IPS-18c (cell line): ENCODE measurements around the gene TBC1D8.

Experiments
- H3K4me3 ChIP-seq: 2 replicates; pipeline ENCODE4 v1.7.0; 2013; ENCODE audit warnings: low read depth, mild to moderate bottlenecking, low read length, moderate library complexity; ENCODE audit not compliant: insufficient read depth
- H3K9me3 ChIP-seq: one replicate; pipeline ENCODE4 v1.6.1; 2013; ENCODE audit warnings: mild to moderate bottlenecking, low read length, moderate library complexity; ENCODE audit not compliant: control insufficient read depth, insufficient read depth

TBC1D8 gene

DNA sequence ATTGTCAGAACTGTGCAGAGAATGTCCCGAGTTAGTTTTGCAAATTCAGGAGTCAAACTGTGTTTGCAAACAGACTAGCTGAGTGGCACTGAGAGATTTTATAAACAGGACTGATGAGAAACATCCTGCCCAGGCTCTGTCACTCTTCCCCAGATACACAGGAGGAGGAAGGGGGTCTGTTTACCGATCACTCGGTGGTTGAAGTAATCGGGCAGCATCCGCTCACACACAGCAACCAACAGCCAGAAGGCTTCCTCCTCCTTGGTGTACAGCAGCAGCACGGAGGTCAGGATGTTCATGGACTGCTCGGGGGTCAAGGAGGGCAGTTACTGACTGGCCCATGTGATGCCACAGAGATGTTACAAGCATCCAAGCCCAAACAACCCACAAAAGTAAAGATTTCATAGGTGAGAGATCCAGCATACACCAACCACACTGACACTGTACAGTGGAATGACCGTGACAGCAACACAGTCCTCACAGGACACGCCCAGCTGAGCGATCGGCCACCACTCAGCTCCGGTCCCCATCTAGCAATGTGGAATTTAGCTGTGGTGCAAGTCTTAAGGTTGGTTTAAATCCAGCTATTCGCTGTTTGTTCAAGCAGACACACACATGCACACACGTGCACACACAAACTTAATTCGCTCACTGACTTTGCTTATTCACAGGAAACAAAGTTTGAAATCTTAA is 119.0 kb downstream of the TBC1D8 start:
- Histone ChIP-seq H3K4me3 (no peak overlapping the region), H3K9me3 (no peaks in the 10 kb centered on the region)

DNA sequence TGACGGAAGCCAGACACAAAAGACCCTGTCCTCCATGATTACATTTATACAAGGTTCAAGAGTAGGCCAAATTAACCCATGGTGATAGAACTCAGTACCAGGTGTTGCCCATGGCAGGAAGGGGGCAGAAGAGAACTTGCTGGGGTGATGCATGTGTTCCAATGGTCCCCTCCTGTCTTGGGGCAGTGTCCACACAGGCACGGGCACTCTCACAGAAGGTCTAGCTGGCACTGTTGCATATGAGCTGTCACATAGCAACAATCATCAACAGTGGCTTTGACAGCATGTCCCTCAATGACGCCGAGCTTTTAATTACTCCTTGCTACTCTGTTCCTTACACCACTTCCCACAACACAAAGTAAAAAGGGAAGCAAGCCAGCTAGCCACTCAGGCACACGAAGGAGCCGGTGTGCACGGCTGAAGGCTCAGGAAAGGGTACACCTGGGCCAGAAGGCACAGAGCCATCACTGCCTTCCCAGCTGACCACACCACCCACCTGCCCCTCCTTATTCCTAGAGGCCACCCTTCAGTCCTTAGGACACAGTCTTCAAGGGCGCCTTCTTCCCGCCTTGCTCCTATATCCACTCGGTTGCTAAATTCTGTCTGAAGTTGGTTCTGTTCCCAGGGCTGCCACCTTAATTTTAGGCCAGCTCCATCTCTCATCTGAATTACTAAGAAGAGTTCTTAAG is 120.2 kb downstream of the TBC1D8 start:
- H3K4me3 ChIP-seq, result no peak overlapping the region

DNA sequence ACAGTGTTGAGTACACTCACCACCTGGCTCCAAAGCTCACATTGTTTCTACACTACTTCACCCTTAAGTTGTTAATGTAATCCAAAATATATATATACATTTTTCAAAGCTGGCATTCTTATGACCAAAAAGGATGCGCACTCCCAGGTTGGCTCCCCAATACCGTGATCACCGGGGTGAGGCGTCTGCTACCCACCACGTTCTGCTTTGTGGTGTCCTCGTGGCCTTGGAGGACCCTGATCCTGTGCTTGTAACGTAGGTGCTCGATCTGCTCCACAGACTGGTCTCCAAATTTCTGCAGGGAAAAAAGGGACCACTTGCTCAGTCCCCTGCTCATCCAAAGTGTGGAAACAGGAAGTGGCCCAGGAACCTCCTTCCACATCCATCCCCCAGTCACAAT is 123.3 kb downstream of the TBC1D8 start:
- no peak overlapping the region for H3K4me3 ChIP-seq
- H3K9me3 ChIP-seq, result no peaks in the 10 kb centered on the region

More for the DNA sequence above, 120.2 kb downstream of the TBC1D8 start:
- no peaks in the 10 kb centered on the region for H3K9me3 ChIP-seq

DNA sequence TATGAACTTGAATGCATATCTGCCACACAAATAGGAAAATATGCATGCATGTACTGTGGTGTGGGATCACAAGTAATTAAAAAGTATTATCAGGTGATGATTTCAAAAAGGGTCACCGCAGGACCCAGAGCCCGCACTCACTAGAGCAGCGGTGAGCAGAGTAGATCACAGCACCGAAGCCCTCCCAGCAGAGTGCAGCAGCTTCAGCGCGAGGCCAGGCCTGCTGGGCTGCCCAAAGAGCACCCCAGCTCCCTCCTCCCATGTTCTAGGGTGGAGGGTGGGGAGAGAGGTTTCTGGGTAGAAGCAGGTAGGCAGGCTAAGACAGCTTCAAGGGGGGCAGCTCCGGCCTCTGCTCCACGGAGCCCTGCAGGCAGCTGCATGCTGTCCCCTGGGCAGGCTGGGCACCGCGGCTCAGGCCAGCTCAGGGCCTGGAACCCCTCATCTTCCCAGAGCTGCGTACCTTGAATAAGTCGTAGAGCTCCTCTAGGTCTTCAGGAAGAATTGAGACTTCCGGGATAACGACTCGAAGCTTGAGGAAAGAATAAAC is 124.2 kb downstream of the TBC1D8 start:
- no peak overlapping the region for H3K4me3 ChIP-seq
- no peaks in the 10 kb centered on the region for H3K9me3 ChIP-seq

DNA sequence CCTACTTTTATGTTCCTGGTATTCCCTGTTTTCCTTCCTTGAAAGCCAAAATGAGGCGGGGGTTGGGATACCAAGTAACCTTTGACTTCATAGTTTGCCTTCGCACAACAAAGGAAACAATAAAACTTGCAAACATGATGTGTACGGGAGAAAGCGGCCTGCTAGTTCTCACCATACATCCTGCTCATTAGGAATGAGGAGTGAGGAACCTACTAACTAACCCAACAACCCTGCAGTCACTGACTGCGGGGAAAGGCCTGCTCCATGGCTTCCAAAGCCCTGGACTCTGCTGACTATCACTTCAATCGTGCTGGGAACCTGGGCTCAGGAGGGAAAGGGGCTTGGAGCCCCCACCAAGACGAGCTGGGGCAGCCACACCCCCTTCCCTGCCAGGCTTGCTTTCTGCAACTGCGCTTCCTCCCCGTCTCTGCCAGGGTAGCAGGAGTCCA is 124.9 kb downstream of the TBC1D8 start:
- no peaks in the 10 kb centered on the region for H3K9me3 ChIP-seq
- H3K4me3 ChIP-seq, result no peak overlapping the region

DNA sequence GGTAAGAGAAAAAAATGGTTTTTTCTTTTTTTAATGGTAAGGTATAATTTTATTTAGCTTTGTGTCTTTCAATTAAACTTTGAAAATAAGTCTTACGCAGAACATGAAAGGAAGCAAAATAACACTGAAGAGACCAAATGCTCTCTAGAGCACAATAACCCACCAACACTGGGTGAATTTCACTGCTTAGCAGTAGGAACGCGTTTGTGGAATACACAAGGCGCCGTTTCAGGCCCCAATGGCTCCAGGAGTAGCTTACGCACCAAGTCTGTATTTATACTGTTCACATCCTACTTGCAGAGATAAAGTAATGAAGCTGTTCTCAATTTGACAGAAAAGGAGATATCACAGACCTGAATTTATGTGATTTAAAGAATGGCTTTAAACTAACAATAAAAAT is 125.6 kb downstream of the TBC1D8 start:
- H3K9me3 ChIP-seq, result no peaks in the 10 kb centered on the region
- H3K4me3 ChIP-seq, result no peak overlapping the region

DNA sequence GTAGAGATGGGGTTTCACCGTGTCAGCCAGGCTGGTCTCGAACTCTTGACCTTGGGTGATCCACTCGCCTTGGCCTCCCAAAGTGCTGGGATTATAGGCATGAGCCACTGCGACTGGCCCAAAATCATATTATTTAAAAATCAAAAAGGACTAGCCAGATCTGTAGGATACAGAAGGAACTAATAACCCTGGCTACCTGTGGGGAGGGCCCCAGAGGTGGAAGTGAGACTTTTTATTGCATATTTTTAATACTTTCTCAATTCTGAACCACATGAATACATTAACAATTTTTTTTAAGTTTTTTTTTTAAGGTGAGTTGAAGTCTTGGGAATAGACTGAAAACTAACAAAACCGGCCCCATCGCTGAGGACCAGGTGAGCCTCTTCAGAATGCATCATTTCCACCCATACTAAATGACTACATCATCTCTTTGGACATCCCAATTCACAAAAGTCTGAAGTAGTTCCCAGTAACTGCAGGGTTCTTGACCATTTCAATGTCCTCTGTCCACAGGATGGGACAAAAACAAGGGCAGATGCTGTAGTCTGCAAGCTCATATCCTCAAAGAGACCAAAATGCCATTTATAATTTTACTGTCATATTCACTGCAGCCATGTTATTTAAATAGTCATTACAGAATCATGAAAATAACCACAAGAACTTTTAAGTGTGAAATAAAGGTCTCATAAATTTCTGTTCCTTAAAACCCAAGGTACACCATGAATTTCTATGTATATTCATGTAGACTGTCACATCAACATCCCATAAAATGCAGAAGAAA is 127.7 kb downstream of the TBC1D8 start:
- Histone ChIP-seq H3K4me3 (no peak overlapping the region), H3K9me3 (no peaks in the 10 kb centered on the region)

DNA sequence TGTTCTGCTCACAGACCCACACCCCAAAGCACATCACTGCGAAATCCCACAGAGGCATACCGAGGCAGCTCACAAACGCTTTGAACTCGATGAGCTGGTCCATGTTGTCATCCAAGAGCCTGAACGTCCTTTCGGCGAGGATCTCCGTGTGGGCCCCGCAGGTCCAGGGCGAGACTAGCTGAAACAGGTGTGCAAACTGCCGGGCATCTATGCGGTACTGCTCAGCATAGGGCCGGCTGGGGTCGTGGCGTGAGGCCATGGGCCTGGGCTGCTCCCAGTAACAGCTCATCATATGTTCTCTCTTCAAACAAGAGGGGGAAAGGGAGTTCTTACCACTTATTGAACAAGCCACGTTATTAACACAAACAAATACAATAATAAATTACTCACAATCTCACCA is 129.0 kb downstream of the TBC1D8 start:
- no peaks in the 10 kb centered on the region for H3K9me3 ChIP-seq
- no peak overlapping the region for H3K4me3 ChIP-seq

DNA sequence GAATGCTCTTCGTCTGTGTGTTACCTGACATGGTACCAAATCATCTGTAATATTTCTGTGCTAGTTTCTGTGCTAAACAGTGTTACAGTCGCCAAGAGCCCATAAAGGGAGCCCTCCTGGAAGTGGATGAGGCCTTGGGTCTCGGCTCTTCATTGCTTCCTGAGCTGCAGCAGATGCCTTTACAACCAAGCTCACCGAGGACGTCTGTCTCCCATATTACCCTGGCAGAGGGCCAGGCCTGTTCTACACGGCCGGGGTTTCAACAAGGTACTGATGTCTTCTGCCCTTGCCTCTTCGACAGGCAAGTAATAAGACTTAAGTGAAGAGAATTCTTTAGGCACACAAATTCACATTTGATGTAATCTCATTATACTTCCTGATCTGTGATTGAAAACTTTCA is 132.2 kb downstream of the TBC1D8 start:
- Histone ChIP-seq H3K9me3 (no peaks in the 10 kb centered on the region), H3K4me3 (no peak overlapping the region)

DNA sequence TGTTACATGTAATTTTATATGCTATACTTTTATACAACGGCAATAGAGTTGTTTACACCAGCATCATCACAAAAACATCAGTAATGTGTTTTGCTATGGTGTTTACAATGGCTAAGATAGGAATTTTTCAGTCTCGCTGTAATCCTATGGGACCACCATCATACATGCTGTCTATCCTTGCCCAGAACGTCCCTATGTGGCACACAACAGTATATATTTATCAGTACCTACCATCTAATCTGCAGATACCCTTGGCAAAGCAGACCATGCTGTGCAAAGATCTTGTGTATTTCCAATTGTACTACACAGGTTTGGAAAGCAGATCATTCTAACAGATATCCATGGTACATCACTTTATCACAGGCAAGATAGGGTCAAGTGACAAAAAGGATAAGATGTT is 133.8 kb downstream of the TBC1D8 start:
- H3K9me3 ChIP-seq, result no peaks in the 10 kb centered on the region
- H3K4me3 ChIP-seq, result no peak overlapping the region

DNA sequence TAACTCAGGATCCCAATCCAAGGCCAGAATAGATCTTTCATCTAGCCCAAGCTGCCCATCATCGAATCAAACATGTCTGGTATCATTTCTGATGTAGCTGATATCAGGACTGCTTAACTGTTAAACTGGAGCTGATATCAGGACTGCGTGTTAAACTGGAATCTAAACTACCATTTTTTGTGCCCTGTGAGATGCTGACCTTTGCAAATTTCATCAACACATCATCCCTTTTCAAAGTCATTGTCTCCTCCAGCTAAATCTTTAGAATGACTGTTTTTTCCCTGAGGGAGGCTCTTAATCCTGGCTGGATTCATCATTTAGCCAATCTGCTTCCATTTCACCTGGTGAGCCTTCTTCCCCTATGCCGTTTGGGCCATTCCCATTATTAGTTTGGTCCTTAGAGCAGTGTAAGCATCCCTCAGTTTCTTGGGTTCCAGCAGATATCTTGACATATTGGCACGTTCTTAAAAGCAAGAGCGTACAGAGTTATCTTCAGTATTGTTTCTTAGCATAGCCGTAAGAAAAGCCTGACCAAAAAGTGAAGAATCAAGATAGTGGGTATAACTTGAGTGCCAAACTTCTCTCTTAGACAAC is 136.8 kb downstream of the TBC1D8 start:
- no peaks in the 10 kb centered on the region for H3K9me3 ChIP-seq
- H3K4me3 ChIP-seq, result no peak overlapping the region

DNA sequence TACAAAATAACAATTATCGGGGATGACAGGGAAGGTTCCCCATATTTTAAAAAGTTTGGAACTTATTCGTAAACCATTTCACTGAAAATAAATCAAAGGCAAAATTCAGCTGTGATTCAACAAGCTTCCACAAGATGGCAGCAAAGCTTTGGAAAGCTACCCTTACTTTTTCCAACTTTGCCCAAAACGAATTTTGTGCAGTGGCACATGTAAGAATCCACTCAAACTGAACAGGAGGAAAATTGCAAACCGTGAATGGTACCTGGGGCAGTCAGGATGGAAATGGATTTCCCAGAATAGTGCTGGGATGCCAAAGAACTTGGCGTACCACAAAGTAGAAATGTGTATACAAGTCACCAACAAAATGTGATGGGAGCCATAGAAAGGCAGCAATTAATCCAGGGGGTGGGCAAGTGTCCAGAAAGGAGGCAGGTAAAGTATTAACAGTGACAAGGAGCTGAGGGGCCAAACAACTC is 138.4 kb downstream of the TBC1D8 start:
- Histone ChIP-seq H3K4me3 (no peak overlapping the region), H3K9me3 (no peaks in the 10 kb centered on the region)

DNA sequence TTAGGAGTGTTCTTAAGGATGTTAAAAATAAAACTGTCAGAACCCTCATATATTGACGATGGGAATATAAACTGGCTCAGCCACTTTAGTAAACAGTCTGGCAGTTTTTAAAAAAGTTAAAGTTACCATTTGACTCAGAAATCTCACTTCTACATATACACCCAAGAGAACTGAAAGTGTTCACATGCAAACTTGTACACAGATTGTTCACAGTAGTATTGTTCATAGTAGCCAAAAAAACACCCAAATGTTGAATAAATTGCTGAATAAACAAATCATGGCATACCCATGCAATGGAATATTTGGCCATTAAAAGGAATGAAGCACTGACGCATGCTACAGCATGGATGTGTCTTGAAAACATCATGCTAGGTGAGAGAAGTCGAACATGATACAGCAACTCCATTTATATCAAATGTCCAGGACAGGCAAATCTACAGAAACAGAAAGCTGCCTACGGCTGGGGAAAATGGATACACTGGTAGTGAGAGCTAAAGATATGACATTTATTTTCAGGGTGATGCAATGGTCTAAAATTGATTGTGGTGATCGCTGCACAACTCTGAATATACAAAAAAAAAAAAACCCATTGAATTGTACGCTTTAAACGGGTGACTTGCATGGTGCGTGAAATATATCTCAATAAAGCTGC is 139.0 kb downstream of the TBC1D8 start:
- Histone ChIP-seq H3K9me3 (no peaks in the 10 kb centered on the region), H3K4me3 (no peak overlapping the region)

DNA sequence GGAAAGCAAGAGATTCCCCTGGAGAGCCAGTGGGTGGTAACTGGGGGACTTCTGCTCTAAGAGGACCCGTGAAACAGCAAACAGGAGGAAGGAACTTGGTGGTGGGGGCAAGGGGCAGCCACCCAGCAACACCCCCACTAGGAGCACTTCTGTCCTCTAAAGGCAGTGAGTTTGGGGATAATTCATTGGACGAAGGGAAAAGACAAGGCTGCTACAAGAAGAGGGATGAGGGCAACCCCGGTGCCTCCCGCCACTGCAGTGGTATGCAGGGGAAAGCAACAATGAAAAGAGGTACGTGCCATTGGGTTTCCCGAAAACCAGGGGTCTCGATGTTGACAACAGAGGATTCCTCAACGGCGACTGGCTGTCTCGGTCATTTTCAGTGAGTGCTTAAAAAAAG is 140.0 kb downstream of the TBC1D8 start:
- Histone ChIP-seq H3K9me3 (no peaks in the 10 kb centered on the region), H3K4me3 (no peak overlapping the region)

DNA sequence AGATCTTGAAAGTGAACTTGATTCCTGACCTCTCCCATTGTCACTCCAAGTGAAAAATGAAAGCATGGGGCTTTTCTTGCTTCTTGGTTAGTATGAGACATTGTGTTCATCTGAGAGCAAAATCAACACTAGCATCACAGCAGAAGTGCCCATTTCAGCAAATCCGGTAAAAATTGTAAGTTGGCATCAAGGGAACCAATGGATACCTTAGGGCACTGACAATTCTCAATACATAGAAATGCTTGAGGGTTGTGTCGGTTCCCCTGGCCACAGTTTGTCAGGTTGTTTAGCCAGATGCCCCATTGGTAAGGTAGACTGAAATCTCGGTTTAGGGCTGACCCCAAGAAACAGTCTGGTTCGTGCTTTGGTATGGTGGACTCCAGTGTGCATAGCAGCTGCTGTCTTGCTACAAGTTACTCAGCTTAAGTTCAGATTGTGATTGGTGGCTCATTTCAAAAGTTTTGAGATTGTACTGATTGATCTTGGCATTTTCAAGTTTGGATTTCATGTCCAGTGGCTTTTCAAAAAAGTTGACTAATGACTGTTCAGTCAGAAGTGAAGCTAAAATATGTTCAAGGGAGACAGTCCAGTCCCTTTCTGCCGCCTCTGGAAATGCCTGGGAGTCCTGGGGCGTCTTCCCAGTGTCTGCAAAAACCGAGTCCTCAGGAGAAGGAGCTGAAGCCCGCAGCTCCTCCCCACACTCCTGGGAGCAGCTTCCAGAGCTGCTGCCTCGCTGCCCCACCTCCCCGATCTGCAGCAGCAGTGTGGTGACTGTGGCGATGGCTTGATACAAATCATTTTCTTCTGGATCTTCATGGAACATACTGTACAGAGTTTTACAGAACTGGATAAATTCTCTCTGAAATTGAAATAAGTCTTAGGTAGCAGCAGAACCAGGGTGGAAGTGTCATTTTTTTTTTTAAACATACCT is 143.5 kb downstream of the TBC1D8 start:
- Histone ChIP-seq H3K4me3 (no peak overlapping the region), H3K9me3 (no peaks in the 10 kb centered on the region)
